WERI-Rb-1 (cell line): Measurements from ENCODE around the gene MNS1.

Experiments
- DNase-seq: peaks from one replicate; pipeline ENCODE4 v3.0.0-alpha.2; 2020
- H3K27ac ChIP-seq: fragments of 250-450 bp; sonication (Bioruptor Pico); 2 replicates; pipeline ENCODE4 v1.5.1; 2020; ENCODE audit warnings: mild to moderate bottlenecking, moderate library complexity
- H3K27me3 ChIP-seq: fragments of 250-450 bp; sonication (Bioruptor Pico); 2 replicates; pipeline ENCODE4 v1.5.1; 2021; ENCODE audit warnings: mild to moderate bottlenecking, low read depth, moderate library complexity; ENCODE audit not compliant: insufficient read depth, severe bottlenecking
- H3K36me3 ChIP-seq: fragments of 250-450 bp; sonication (Bioruptor Pico); 2 replicates; pipeline ENCODE4 v1.5.1; 2020; ENCODE audit warnings: mild to moderate bottlenecking, moderate library complexity
- H3K4me3 ChIP-seq: 2 replicates; pipeline ENCODE4 v1.5.1; 2011; ENCODE audit warnings: low read depth, mild to moderate bottlenecking, control low read depth, low read length
- H3K9me3 ChIP-seq: fragments of 250-450 bp; sonication (Bioruptor Pico); 2 replicates; pipeline ENCODE4 v1.5.1; 2021; ENCODE audit warnings: mild to moderate bottlenecking, moderate library complexity; ENCODE audit not compliant: severe bottlenecking
- TF ChIP-seq, protein P1 (sequence below): IDR thresholded peaks from 2 replicates; pipeline ENCODE4 v1.5.1; 2011; ENCODE audit warnings: low read depth, mild to moderate bottlenecking, control low read depth, inconsistent platforms, low read length

The MNS1 gene, protein sequence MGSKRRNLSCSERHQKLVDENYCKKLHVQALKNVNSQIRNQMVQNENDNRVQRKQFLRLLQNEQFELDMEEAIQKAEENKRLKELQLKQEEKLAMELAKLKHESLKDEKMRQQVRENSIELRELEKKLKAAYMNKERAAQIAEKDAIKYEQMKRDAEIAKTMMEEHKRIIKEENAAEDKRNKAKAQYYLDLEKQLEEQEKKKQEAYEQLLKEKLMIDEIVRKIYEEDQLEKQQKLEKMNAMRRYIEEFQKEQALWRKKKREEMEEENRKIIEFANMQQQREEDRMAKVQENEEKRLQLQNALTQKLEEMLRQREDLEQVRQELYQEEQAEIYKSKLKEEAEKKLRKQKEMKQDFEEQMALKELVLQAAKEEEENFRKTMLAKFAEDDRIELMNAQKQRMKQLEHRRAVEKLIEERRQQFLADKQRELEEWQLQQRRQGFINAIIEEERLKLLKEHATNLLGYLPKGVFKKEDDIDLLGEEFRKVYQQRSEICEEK

DNA sequence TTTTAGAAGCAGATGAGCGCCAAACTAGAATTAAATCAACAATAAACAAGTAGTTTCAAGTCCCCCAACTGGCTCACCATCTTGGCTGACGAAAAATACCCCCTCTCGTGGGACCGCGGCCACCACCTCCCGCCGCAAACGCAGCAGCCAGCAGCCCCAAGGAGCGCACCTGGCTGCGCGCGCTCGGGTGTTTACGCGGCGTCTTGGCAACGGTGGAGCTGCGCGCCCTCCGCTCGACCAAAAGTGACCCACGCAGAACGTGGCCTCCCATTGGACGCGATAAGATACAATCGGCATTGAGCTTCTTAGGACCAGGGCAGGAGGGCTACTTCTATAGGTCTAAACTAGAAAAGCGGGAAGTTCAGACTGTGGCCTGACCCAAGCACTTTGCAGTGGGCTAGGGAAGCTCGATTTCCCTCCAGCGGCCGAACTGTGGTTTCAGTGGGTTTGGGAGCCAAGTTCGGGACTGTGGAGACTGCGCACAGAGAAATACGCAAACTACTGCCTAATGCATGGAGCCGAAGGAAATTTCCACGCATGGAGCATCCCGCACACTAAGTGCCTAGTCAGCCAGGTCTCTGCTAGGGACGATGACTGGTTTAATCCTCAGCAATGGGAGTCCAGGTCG, at the start of gene MNS1:
TSS of gene MNS1 (minus strand) at position 245 of the 628 bp plus-strand sequence. CDS start at position 80, 165 bp downstream.
- Histone ChIP-seq H3K27me3 (no peaks in the 10 kb centered on the region), H3K4me3 (peak within 1 kb of the TSS; percentile 84), H3K9me3 (no peaks in the 10 kb centered on the region), H3K36me3 (no peaks in the 10 kb centered on the region), H3K27ac (peak within 1 kb of the TSS; percentile 52)
- peak; percentile 90 for DNase-seq
- TF ChIP-seq, protein P1, sequence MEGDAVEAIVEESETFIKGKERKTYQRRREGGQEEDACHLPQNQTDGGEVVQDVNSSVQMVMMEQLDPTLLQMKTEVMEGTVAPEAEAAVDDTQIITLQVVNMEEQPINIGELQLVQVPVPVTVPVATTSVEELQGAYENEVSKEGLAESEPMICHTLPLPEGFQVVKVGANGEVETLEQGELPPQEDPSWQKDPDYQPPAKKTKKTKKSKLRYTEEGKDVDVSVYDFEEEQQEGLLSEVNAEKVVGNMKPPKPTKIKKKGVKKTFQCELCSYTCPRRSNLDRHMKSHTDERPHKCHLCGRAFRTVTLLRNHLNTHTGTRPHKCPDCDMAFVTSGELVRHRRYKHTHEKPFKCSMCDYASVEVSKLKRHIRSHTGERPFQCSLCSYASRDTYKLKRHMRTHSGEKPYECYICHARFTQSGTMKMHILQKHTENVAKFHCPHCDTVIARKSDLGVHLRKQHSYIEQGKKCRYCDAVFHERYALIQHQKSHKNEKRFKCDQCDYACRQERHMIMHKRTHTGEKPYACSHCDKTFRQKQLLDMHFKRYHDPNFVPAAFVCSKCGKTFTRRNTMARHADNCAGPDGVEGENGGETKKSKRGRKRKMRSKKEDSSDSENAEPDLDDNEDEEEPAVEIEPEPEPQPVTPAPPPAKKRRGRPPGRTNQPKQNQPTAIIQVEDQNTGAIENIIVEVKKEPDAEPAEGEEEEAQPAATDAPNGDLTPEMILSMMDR: no peak

DNA sequence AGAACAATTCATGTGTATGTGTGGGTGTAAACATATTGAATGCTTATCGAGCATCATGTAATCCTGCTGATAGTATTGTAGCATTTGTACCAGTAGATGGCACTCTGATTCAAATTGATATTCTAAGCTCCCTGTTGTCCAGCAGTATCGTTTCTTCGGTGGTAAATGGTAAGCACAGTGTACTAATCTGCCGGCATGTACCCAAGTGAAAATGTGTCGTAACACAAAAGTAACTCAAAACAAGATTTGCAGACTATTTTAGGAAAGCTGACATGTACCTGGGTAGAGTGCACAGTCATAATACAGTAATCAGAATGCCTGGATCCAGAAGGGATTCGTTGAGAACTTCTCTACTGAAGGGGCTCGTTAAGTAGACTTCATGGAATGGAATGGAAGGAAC, 31.7 kb upstream of the MNS1 start:
- Histone ChIP-seq H3K27me3 (no peaks in the 10 kb centered on the region), H3K4me3 (no peak overlapping the region), H3K36me3 (no peaks in the 10 kb centered on the region), H3K27ac (no peak overlapping the region), H3K9me3 (no peaks in the 10 kb centered on the region)
- TF ChIP-seq, protein P1: peak; percentile 45
- DNase-seq: peak; percentile 17

DNA sequence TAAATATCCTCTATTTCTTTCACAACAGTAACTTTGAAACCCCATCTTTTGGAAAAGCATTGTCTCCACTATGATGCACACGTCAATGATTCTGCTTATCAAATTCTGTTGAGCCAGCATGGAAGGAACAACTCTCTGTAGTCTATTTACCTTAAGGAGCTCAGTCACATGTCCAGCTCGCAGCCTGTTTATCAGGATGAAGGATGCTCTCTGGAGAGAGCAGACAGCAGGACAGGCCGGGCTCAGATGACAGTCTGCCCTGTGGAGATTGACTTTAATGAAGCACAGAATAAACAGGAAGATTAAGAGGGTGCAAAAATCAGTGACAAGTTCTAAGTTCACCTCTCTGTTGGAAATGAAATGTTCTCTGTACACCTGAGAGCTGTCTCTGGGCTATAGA, 30.6 kb upstream of the MNS1 start:
- TF ChIP-seq, protein P1: no peak
- no peaks in the 10 kb centered on the region for H3K9me3 ChIP-seq
- no peak overlapping the region for H3K27ac ChIP-seq
- H3K4me3 ChIP-seq: no peak overlapping the region
- no peak for DNase-seq
- H3K36me3 ChIP-seq: no peaks in the 10 kb centered on the region
- H3K27me3 ChIP-seq: no peaks in the 10 kb centered on the region

DNA sequence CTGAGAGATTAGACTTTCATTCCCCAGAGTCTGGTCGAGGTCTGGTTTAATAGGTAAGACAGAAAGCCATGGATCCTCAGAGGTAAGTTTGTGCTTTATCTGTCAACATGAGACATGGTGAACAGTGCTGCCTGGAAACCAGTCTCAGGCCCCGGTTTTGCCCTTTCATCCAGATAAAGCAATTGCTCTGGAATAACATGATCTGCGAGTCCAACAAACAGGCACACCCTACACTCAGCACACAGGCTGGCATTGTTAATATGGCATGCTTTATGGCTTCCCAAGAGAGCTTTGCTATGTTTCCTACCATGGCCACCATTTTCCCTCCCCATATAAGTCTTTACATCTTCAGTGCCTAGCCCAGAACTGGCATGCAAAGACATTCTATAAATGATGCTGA, 30.1 kb upstream of the MNS1 start:
- Histone ChIP-seq H3K36me3 (no peaks in the 10 kb centered on the region), H3K4me3 (no peak overlapping the region), H3K27ac (no peak overlapping the region), H3K9me3 (no peaks in the 10 kb centered on the region), H3K27me3 (no peaks in the 10 kb centered on the region)
- DNase-seq: no peak
- TF ChIP-seq, protein P1: no peak

DNA sequence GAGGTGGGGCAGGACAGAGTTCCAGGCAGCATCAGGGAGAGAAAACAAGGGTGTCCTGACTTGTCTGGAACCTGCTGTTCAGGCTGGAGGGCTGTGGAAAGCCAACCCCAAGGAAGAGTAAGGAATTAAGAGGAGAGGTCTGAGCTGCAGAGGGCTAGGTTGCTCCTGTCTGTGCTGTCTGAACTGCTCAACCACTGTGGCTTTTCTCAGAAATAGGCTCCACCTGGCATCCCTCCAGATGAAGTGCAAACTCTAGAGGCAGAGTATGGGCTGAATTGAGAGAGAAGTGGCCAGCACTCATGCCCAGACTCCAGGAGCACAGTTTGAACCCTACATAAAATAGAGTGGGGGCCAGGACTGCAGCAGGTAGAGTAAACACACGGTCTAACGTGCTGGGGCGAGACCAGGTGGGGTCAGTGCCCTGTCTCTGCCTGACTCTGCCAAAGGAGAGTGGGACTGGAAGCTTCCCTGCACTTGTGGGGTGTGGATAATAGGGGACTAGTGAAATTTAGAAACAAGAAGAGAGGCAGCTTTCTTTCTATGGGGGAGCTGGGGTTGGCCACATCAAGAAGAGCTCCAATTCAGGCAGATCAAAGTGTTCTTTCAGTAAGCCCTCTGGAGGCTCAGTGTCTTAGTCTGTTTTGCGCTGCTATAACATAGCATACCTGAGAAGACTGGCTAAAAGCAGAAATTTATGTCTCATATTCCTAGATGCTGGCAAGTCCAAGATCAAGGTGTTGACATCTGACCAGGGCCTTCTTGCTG, 28.0 kb upstream of the MNS1 start:
- TF ChIP-seq, protein P1: no peak
- DNase-seq: no peak
- H3K4me3 ChIP-seq: no peak overlapping the region

More for the DNA sequence above, 28.0 kb upstream of the MNS1 start:
- H3K27ac ChIP-seq: no peak overlapping the region
- no peaks in the 10 kb centered on the region for H3K36me3 ChIP-seq
- no peaks in the 10 kb centered on the region for H3K9me3 ChIP-seq
- no peaks in the 10 kb centered on the region for H3K27me3 ChIP-seq
